NOMO-1 treated with dmso at 0.1 percent for 144 hours (cell line): ENCODE results near the gene TCF19.
A peak's percentile ranks its signal among the peaks of the same experiment; 100 is the strongest.
"Not testable (repeated sequence)": the region's sequence is repeated elsewhere in the genome, so short reads cannot be mapped to it uniquely, and the experiment has no call there.

Experiments
- DNase-seq: peaks from one replicate; lab custom pipeline; 2025; ENCODE audit not compliant: unreplicated experiment; lab: John Stamatoyannopoulos, UW

Gene TCF19

GRCh38 chr6:31179042-31179386 lies 20.6 kb downstream of the TCF19 start:
- DNase-seq: no peak

DNA sequence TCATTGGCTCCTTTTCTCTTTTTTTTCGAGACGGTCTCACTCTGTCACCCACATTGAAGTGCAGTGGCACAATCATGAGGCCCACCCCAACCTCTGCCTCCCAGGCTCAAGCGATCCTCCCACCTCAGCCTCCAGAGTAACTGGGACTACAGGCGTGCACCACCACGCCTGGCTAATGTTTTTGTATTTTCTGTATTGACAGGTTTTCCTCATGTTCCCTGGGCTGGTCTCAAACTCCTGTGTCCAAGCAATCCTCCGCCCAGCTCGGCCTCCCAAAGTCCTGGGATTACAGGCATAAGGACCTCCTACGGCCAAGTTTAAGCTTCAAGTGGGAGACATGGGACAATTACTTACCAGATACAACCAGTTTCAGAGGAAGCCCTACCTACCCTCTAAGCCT lies 21.5 kb downstream of the TCF19 start:
- no peak for DNase-seq

- no peak for DNase-seq
These were observed 22.1 kb downstream of the TCF19 start for GRCh38 chr6:31180500-31180899.

GRCh38 chr6:31183287-31183686 lies 24.9 kb downstream of the TCF19 start:
- not testable (repeated sequence) for DNase-seq

DNA sequence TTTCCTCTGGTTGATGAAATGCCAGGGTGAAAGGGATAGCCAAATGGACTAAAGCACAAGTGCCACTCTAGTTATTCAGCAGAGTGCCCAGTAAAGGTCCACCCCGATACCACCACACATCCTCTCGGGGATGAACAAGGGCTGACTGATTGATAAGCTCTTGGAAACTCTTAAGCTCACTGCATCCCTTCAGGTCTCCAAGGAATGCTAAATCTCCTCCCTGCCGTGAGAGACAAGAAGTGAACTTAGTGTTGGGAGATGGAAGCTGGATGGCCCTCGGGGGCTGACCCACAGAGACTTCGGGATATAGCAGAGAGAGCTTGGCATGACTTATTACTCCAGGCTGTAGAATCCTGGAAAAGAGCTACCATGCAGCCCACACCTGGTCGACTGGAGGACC lies 25.5 kb downstream of the TCF19 start:
- not testable (repeated sequence) for DNase-seq

DNA sequence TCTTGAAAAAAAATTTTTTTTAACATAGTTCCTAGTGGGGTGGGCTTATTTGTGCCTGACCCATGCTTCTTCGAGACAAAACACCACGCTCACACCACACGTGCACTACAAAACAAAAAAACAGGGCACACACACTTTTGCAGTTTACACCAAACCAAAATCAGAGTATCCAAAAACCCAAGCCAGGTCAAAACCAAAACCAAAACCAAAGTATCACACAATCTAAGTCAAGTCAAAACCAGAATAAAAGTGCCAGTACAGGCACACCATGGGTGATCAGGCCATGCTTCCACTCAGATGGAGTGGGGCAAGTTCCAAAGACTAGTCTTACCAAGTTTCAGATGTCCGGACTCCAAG lies 27.3 kb downstream of the TCF19 start:
- DNase-seq: not testable (repeated sequence)

- DNase-seq: no peak
These were observed 27.8 kb downstream of the TCF19 start for GRCh38 chr6:31186052-31186734.

DNA sequence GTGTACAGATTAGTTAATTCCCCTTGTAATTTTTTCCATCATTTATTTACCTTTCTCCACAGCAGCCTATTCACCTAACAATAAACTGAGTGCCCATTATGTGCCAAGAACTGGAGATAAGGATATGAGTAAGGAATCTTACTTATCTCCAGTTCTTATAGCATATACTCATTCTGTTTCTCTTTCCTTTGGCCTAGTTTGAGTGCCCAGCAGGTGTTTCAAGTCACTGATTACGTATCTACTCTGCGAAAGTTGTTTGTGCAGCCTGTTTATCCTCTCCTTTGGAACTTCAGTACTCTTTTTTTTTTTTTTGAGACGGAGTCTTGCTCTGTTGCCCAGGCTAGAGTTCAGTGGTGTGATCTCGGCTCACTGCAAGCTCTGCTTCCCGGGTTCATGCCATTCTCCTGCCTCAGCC lies 29.4 kb downstream of the TCF19 start:
- DNase-seq: no peak

DNA sequence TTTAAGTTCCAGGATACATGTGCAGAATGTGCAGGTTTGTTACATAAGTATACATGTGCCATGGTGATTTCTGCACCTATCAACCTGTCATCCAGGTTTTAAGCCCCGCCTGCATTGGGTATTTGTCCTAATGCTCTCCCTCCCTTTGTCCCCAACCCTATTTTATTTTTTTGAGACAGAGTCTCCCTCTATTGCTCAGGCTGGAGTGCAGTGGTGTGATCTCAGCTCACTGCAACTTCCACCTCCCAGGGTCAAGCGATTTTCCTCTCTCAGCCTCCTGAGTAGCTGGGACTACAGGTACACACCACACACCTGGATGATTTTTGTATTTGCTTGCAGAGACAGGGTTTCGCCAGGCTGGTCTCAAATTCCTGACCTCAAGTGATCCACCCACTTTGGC lies 30.8 kb downstream of the TCF19 start:
- not testable (repeated sequence) for DNase-seq

GRCh38 chr6:31190488-31190887 lies 32.1 kb downstream of the TCF19 start:
- no peak for DNase-seq

- DNase-seq: peak; percentile 14
These were observed 34.2 kb downstream of the TCF19 start for GRCh38 chr6:31192431-31193105.

GRCh38 chr6:31193206-31193605 lies 34.8 kb downstream of the TCF19 start:
- no peak for DNase-seq

- no peak for DNase-seq
These were observed 35.9 kb downstream of the TCF19 start for GRCh38 chr6:31194061-31194834.

DNA sequence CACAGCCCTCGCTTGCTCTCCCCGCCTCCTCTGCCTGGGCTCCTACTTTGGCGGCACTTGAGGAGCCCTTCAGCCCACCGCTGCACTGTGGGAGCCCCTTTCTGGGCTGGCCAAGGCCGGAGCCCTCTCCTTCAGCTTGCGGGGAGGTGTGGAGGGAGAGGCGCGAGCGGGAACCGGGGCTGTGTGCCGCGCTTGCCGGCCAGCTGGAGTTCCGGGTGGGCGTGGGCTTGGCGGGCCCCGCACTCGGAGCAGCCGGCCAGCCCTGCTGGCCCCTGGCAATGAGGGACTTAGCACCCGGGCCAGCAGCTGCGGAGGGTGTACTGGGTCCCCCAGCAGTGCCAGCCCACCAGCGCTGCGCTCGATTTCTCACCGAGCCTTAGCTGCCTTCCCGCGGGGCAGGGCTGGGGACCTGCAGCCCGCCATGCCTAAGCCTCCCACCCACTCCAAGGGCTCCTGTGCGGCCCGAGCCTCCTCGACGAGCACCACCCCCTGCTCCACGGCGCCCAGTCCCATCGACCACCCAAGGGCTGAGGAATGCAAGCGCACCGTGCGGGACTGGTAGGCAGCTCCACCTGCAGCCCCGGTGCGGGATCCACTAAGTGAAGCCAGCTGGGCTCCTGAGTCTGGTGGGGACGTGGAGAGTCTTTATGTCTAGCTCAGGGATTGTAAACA lies 37.1 kb downstream of the TCF19 start:
- not testable (repeated sequence) for DNase-seq

- not testable (repeated sequence) for DNase-seq
These were observed 38.0 kb downstream of the TCF19 start for GRCh38 chr6:31196251-31197022.

- peak; percentile 91 for DNase-seq
These were observed 39.3 kb downstream of the TCF19 start for GRCh38 chr6:31197559-31198305.

DNA sequence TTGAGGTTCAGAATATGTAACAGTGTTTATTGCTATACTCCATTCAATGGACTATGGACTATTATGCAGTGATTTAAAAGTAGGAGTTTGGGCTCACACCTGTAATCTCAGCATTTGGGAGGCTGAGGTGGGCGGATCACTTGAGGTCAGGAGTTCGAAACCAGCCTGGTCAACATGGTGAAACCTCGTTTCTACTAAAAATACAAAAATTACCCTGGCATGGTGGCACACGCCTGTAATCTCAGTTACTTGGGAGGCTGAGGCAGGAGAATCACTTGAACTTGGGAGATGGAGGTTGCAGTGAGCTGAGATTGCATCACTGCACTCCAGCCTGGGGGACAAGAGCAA lies 40.7 kb downstream of the TCF19 start:
- DNase-seq: not testable (repeated sequence)

GRCh38 chr6:31202259-31203166 lies 44.1 kb downstream of the TCF19 start:
- DNase-seq: no peak

GRCh38 chr6:31203345-31203979 lies 45.1 kb downstream of the TCF19 start:
- peak; percentile 54 for DNase-seq
